Central memory CD4-positive, alpha-beta T cell (primary cell): ENCODE results near the gene TRAF5.
"Not testable (repeated sequence)": the region's sequence is repeated elsewhere in the genome, so short reads cannot be mapped to it uniquely, and the experiment has no call there.

Experiments used
- DNase-seq: peaks from one replicate; pipeline ENCODE4 v3.0.0; 2022

The TRAF5 gene

DNA sequence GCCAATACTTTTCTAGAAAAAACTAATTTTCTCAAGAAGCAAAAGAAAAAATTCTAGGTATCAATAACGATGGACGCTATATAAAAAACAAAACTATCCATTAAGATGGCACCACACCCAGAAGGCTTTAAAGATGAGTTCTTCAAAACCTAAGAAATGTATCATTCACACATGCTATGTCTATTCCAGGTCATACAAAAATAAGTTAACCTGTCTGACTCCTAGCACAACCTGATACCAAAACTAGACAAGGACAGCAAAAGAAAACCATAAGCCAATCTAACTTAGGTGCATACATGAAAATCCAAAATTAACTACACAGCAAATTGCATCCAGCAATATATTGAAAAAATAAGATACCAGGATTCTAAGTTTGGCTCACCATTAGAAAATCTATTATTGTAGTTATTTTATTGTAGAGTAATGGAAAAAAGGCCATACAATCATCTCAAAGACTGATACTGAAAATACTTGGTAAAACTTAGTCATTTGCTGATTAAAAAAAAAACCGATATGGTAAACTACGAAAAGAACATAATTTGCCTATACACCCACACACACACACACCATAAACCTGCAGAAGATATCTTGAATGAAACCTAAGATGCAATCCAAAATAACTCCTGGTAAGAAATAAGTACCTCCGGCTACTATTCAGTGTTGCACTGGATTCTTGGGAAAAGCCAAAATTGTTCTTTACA, 55.0 kb downstream of the TRAF5 start:
- DNase-seq = no peak

DNA sequence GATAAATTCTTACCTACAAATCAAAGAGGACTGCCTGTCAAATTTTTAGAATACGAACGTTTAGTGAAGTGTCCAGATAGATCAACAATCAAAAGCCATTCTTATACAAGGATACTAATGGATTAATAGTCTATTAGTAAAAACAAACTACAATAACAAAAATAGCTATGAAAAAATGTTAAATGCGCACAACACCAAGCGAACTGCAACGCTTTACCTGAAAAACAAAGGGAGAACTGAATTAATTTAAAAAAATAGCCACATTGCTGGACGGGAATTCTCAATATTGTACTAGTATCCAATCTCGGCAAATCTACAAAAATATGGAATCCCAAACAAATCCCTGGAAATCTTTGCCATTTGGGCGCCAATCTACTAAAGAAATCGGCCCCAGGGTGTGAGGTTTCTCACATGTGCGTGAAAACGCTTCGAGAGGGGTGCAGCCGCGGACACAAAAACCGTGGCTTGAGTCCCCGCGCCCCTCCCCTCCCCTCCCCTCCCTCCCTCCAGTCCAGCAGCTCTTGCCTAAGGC, 55.6 kb downstream of the TRAF5 start:
- peak; percentile 2 for DNase-seq

DNA sequence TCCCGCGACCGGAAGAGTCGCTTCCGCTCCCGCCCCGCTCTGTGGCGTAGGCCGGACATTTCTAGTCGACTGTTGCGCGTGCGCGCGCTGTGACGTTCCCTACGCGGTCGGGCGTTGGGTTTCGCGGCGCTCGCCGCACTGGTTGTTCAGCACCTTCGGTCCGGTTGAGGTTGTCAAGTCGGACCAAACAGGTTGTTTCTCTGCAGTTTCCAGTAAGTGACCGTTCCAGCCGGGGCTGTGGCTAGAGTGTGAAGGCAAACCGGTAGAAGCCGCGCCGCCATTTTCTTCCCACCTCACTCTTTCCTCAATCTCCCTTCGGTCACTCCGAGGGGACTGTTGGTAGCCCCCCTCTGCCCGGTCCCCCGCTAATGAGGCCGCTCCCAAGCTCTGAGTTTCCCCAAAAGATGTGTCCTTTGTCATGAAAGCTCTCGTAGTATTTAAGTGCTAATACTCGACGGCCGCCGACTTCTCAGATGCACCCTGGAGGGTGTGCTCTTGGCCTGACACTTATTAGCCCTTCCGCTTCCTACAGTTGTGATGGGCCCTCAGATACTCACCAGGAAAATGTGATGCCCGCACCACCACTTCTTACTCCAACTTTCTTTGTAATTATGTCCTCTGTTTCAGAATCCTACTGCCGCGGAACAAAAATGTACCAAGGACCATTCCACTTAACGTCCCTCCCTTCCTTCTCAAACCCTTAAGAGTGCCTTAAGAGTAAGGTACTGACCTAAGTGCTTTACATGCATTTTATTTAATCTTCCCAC, 56.3 kb downstream of the TRAF5 start:
- DNase-seq = peak; percentile 62

DNA sequence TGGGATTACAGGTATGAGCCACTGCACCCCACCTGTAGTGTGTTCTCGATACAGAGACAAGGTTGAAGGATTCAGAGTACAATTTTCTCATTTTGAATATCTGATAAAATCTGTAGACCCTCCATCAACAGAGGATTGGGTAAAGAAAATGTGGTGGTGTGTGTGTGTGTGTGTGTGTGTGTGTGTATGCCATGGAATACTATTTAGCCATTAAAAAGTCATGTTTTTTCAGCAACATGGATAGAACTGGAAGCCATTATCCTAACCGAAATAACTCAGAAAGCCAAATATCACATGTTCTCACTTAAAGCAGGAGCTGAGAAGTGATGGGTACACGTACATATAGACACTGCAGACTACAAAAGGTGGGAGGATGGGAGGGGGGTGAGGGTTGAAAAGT, 57.9 kb downstream of the TRAF5 start:
- no peak for DNase-seq

DNA sequence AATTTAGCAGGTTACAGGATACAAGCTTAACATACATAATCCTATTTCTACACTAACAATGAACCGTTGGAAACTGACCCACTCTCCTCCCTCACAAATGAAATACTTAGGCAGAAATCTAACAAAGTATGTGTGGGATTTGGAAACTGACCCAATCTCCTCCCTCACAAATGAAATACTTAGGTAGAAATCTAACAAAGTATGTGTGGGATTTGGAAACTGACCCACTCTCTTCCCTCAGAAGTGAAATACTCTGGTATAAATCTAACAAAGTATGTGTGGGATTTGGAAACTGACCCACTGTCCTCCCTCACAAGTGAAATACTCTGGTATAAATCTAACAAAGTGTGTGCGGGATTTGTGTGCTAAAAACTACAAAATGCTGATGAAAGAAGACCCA, 60.3 kb downstream of the TRAF5 start:
- DNase-seq = no peak

DNA sequence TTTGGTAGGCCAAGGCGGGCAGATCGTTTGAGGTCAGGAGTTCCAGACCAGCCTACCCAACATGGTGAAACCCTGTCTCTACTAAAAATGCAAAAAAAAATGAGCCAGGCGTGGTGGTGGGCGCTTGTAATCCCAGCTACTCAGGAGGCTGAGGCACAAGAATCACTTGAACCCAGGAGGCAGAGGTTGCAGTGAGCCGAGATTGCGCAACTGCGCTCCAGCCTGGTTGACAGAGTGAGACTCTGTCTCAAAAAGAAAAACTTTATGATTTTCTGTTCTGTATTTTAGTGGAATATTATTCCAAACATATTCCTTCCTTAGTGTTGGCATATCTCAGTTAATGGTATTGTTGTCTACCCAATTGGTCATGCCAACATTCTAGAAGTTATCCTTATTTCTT, 64.2 kb downstream of the TRAF5 start:
- not testable (repeated sequence) for DNase-seq

DNA sequence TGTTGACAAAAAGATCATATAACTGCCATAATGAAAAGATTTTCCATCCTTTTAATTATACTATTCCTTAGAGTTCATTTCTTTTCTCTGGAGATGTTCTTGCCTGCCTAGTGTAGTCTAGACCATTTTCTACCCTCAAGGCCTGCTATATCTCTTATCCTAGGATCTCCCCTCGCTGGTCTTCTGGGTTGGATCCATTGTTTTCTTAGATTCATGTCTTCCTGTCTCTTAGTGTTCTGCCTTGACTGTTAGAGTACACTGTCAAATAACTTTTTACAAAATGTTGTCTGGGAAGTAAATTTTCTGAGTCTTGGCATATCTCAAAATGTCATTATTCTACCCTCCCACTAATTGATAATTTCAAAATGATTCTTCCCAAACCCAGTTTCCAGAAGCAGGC, 66.6 kb downstream of the TRAF5 start:
- DNase-seq = no peak

DNA sequence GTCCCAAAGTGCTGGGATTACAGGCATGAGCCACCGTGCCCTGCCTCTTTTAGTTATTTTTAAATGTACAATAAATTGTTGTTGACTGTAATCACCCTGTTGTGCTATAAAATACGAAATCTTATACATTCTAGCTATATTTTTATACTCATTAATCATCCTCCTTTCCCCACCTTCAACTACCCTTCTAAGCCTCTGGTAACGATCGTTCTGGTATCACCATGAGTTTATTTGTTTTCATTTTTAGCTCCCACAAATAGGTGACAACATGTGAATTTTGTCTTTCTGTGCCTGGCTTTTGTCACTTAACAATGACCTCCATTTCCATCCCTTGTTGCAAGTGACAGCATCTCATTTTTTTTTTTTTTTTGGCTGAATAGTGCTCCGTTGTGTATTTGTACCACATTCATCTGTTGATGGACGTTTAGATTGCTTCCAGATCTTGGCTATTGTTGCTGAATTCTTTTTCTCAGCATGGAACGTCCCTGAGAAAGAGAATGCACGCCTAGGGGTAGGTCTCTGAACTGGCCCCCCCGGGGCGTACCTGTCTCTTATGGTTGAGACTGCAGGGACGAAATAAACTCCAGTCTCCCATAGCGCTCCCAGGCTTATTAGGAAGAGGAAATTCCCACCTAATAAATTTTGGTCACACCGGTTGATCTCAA, 71.8 kb downstream of the TRAF5 start:
- DNase-seq = not testable (repeated sequence)

DNA sequence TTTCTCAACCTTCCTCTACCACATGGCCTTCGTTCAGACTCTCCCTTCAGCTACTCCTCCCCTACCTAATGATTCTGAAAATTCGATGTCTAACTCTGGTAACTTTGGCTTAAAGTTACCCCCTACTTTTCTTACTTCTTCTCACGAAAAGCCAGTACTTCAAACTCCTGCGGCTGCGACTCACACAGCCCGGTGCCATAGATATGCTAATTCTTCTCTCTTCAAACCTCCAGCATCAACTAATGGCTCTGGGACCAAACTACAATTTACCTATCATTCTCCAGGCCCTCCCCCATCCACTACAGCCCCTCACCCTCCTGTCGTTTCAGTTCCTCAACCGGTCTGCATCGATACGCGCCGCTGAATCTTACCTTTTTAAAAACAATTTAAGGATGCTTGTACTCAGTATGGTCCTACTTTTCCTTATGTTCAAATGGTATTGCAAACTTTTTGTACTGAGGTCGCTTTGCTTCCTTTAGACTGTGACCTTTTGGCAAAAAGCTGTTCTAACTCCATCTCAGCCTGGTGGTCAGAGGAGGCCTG, 73.3 kb downstream of the TRAF5 start:
- not testable (repeated sequence) for DNase-seq

DNA sequence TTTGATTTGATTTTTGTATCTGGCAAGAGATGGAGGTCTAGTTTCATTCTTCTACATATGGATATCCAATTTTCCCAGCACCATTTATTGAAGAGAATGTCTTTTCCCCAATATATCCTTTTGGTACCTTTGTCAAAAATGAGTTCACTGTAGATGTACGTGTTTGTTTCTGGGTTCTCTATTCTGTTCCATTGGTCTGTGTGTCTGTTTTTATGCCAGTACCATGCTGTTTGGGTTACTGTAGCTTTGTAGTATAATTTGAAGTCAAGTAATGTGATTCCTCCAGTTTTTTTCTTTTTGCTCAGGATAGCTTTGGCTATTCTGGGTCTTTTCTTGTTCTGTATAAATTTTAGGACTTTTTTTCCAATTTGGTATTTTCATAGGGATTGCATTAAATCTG, 75.1 kb downstream of the TRAF5 start:
- not testable (repeated sequence) for DNase-seq

DNA sequence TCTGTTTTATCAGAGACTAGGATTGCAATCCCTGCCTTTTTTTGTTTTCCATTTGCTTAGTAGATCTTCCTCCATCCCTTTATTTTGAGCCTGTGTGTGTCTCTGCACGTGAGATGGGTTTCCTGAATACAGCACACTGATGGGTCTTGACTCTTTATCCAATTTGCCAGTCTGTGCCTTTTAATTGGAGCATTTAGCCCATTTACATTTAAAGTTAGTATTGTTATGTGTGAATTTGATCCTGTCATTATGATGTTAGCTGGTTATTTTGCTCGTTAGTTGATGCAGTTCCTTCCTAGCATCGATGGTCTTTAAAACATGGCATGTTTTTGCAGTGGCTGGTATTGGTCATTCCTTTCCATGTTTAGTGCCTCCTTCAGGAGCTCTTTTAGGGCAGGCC, 79.5 kb downstream of the TRAF5 start:
- DNase-seq = not testable (repeated sequence)

DNA sequence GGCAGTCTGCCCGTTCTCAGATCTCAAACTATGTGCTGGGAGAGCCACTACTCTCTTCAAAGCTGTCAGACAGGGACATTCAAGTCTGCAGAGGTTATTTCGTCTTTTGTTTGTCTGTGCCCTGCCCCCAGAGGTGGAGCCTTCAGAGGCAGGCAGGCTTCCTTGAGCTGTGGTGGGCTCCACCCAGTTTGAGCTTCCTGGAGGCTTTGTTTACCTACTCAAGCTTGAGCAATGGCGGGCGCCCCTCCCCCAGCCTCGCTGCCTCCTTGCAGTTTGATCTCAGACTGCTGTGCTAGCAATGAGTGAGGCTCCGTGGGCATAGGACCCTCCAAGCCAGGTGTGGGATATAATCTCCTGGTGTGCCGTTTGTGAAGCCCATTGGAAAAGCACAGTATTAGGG, 81.1 kb downstream of the TRAF5 start:
- peak; percentile 12 for DNase-seq

DNA sequence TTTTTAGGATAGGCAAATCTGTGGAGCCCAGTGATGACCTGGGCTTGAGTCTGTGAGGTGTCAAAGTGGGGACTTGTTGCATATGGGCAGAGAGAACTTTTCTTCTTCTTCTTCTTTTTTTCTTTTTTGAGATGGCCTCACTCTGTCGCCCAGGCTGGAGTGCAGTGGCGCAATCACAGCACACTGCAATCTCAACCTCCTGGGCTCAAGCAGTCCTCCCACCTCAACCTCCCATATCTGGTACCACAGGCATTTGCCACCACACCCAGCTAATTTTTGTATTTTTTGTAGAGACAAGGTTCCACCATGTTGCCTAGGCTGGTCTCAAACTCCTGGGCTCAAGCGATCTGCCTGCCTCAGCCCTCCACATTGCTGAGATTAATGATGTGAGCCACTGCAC, 85.0 kb downstream of the TRAF5 start:
- no peak for DNase-seq

DNA sequence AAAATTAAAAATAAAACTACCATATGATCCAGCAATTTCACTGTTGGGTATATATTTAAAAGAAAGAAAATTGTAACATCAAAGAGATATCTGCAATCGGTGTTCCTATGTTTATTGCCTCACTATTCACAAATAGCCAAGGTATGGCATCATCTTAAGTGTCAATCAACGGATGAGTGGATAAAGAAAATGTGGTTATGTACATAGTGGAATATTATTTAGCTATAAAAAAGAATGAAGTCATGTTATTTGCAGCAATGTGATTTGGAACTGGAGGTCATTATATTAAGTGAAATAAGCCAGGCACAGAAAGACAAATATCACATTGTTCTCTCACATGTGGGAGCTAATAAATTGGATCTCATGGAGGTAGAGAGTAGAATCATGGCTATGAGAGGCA, 89.1 kb downstream of the TRAF5 start:
- DNase-seq = no peak

DNA sequence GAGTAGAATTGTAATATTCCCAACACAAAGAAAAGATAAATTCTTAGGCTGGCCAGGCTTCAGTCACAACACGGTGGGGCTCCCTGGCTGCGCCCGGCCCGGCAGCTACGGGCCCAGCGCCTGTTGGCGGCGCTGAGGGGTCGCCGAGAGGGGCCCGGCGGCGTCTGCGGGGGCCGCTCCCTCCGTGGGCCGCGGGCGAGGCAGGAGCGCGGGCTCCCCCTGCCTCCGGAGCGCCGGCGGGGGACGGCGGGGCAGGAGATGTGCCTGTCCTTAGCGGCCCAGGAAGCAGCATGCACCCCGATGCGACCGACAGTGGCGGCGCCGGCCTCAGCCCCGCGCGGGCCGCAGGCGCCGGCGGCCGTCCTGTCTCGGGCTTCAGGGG, 89.6 kb downstream of the TRAF5 start:
- peak; percentile 10 for DNase-seq

DNA sequence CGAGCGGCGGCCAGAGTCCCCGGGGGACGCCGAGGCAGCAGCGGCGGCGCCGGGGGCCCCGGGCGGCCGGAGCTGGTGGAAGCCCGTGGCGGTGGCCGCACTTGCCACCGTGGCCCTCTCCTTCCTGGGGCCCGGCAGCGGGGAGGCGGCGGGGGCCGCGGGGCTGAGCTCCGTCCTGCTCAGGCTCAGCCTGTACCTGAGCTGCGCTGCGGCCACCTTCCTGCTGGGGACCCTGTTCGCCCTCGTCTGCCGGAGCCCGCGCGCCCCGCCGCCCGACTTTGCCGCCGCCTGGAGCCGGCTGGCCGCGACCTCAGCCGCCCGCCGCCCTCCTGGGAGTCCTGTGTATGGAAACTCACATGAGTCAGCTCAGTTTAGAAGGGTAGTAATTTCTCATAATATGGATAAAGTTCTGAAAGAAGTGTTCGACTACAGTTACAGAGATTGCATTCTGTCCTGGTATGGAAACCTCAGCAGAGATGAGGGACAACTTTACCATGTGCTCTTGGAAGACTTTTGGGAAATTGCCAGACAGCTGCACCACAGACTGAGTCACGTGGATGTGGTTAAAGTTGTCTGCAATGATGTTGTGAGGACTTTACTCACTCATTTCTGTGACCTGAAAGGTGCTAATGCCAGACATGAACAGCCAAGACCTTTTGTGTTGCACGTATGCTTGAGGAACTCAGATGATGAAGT, 90.1 kb downstream of the TRAF5 start:
- DNase-seq = peak; percentile 35

DNA sequence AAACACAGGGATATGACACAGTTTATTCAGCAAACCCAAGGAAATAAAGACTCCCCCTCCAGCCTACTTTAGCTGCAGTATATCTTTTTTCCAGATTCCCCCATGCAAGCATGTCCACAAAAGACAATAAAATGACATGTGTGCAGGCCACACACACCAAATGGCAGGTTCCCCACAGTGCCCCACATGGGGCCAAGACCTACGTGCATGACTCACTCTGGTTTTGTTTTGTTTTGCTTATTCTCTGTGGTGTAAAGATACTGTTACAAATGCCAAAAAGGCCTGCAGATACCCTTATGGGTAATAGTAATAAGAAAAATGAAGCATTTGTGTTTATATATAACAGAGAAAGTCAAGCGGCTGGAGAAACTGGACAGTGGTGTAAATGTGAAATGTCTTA, 93.8 kb downstream of the TRAF5 start:
- DNase-seq = no peak

DNA sequence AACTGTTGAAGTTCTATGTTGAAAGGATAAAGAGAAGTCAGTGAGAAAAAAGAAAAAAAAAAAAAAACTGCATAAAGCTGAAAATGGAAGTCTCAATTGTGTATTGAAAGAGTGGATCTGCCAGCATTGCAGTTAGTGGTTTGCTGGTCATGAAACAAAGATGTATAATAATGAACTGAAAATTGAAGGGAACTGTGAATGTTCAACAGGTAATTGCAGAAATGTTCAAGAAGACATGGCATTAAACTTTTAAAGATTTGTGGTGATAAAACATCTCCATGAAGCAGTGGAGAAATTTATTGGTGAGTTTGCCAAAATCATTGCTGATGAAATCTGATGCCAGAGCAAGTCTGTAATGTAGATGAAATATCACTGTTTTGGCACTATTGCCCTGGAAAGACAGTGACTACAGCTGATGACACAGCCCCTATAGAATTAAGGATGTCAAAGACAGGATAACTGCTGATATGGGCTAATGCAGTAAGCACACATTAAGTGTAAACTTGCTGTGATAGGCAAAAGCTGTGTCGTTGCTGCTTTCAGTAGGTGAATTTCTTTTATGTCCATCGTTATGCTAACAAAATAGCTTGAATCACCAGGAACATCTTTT, 94.3 kb downstream of the TRAF5 start:
- DNase-seq = no peak

DNA sequence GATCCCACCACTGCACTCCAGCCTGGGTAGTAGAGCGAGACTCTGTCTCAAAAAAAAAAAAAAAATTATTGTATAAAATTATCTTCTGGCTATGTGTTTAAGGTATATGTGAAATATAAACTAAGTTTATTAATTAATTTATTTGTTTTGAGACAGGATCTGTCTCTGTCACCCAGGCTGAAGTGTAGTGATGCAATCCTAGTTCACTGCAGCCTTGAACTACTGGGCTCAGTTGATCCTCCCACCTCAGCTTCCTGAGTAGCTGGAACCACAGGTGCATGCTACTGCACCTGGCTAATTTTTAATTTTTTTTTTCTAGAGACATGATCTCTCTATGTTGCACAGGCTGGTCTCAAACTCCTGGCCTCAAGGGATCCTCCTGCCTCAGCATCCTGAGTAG, 97.4 kb downstream of the TRAF5 start:
- DNase-seq = no peak
